ENCODE data around the gene PTPRN2. TPM values are rescaled to one million over a fixed set of nuclear protein-coding genes. Genes with fewer than 3 reads are reported as not detected.
"Not testable (repeated sequence)": the region's sequence is repeated elsewhere in the genome, so short reads cannot be mapped to it uniquely, and the experiment has no call there.

PTPRN2 gene
- total RNA-seq, 4 donors from 2014 or later, result 6.6 to 10.7 (median 8.2) TPM

GRCh38 chr7:158276414-158277218 lies 311.0 kb downstream of the PTPRN2 start:
- no peaks in the 10 kb centered on the region for H3K27me3 ChIP-seq
- H3K4me3 ChIP-seq, result no peak overlapping the region
- peaks cover 0 to 5% (median 0%) of the 10 kb centered on the region in 4 donors for H3K9me3 ChIP-seq
- no peaks in the 10 kb centered on the region for H3K36me3 ChIP-seq
- peak overlapping the region in 2 of 4 donors; percentile 60 to 77 for H3K27ac ChIP-seq
- DNase-seq (ENCODE audit: low spot score in 2 of 2), result no peak
- WGBS, 2 donors, result 77 to 81% methylated on average over 24 to 25 of the region's 34 CpGs
- no peaks in the 10 kb centered on the region for H3K4me1 ChIP-seq
- TF ChIP-seq EP300 (IDR thresholded peaks at IDR 0.05) (no peak), CTCF (IDR thresholded peaks at IDR 0.05) (no peak), POLR2A (IDR thresholded peaks at IDR 0.05) (no peak)

- TF ChIP-seq POLR2A (IDR thresholded peaks at IDR 0.05) (no peak), CTCF (IDR thresholded peaks at IDR 0.05) (no peak), EP300 (IDR thresholded peaks at IDR 0.05) (no peak)
- no peak for DNase-seq (ENCODE audit: low spot score in 2 of 2)
- no peaks in the 10 kb centered on the region for H3K4me1 ChIP-seq
- H3K4me3 ChIP-seq, result no peak overlapping the region
- peaks cover 0 to 6% (median 0%) of the 10 kb centered on the region in 4 donors for H3K9me3 ChIP-seq
- H3K27me3 ChIP-seq, result no peaks in the 10 kb centered on the region
- no peaks in the 10 kb centered on the region for H3K36me3 ChIP-seq
- H3K27ac ChIP-seq, result peak overlapping the region in 2 of 4 donors; percentile 28 to 76
- 82 to 85% methylated on average over 10 to 15 of the region's 22 CpGs for WGBS, 2 donors
Observed at GRCh38 chr7:158275711-158276413, 311.8 kb downstream of the PTPRN2 start.

- peaks cover 0 to 6% (median 0%) of the 10 kb centered on the region in 4 donors for H3K9me3 ChIP-seq
- no peak overlapping the region for H3K4me3 ChIP-seq
- H3K27ac ChIP-seq, result peak overlapping the region in 1 of 4 donors; percentile 76
- no peaks in the 10 kb centered on the region for H3K4me1 ChIP-seq
- TF ChIP-seq POLR2A (IDR thresholded peaks at IDR 0.05) (no peak), EP300 (IDR thresholded peaks at IDR 0.05) (no peak), CTCF (IDR thresholded peaks at IDR 0.05) (no peak)
- DNase-seq (ENCODE audit: low spot score in 2 of 2), result no peak
- H3K36me3 ChIP-seq, result no peaks in the 10 kb centered on the region
- 69 to 71% methylated on average over 12 of the region's 12 CpGs for WGBS, 2 donors
- no peaks in the 10 kb centered on the region for H3K27me3 ChIP-seq
Observed at GRCh38 chr7:158274996-158275395, 312.6 kb downstream of the PTPRN2 start.

- 72 to 89% methylated on average over 14 to 21 of the region's 21 CpGs for WGBS, 2 donors
- no peak for DNase-seq (ENCODE audit: low spot score in 2 of 2)
- H3K4me3 ChIP-seq, result no peak overlapping the region
- no peaks in the 10 kb centered on the region for H3K27me3 ChIP-seq
- H3K9me3 ChIP-seq, result peaks cover 0 to 6% (median 0%) of the 10 kb centered on the region in 4 donors
- H3K4me1 ChIP-seq, result no peaks in the 10 kb centered on the region
- H3K27ac ChIP-seq, result peak overlapping the region in 1 of 4 donors; percentile 76
- H3K36me3 ChIP-seq, result no peaks in the 10 kb centered on the region
- no peak for TF ChIP-seq POLR2A (IDR thresholded peaks at IDR 0.05)
Observed at GRCh38 chr7:158274404-158274811, 313.2 kb downstream of the PTPRN2 start.

GRCh38 chr7:158273756-158274342 lies 313.8 kb downstream of the PTPRN2 start:
- H3K9me3 ChIP-seq, result peaks cover 0 to 11% (median 0%) of the 10 kb centered on the region in 4 donors
- not testable (repeated sequence) for H3K4me3 ChIP-seq; DNase-seq (ENCODE audit: low spot score in 2 of 2); H3K36me3 ChIP-seq; H3K4me1 ChIP-seq; H3K27me3 ChIP-seq; H3K27ac ChIP-seq
- 90 to 91% methylated on average over 38 of the region's 38 CpGs for WGBS, 2 donors
